Adrenal gland (tissue), 5 donors: ENCODE results near the gene ADAMTS13.
A peak's percentile ranks its signal among the peaks of the same experiment; 100 is the strongest.

ENCODE experiments used
- CTCF ChIP-seq, 6 experiments: fragments of 450-650 bp in 4 of 6; fragments of 200-600 bp in 2 of 6; sonication (generic) in 1 of 6; IDR thresholded peaks; 1 replicate in 5 of 6; 2 replicates in 1 of 6; pipeline versions ENCODE4 v1.5.1 to v1.8.0; 2016 to 2021; ENCODE audit warnings: antibody characterized with exemption in 6 of 6, mild to moderate bottlenecking in 2 of 6, moderate library complexity in 1 of 6
- POLR2A ChIP-seq, 2 donors: fragments of 450-650 bp; IDR thresholded peaks; one replicate each; pipeline ENCODE4 v1.6.1; 2017; ENCODE audit warnings: antibody characterized with exemption in 2 of 2, mild to moderate bottlenecking in 2 of 2, moderate library complexity in 1 of 2
- donor health status: DM: no; HTN: no; CAD: no.

- no peak for TF ChIP-seq POLR2A (IDR thresholded peaks at IDR 0.05)
- TF ChIP-seq CTCF (IDR thresholded peaks at IDR 0.05): peak in 1 of 6 experiments; percentile 10
Measured at GRCh38 chr9:133506653-133507038, 84.5 kb downstream of the ADAMTS13 start.
